GM08714 (cell line): ENCODE results near the gene OTUD7B.

Source experiments
- H3K4me3 ChIP-seq: fragments of 200-500 bp; sonication (Bioruptor generic); 2 replicates; pipeline ENCODE4 v1.5.1; 2014; ENCODE audit warnings: mild to moderate bottlenecking, low read length, inconsistent platforms
- ZNF274 ChIP-seq: IDR thresholded peaks from 2 replicates; pipeline ENCODE4 v1.6.1; 2012; ENCODE audit warnings: mild to moderate bottlenecking, low read depth, low read length

Gene OTUD7B

DNA sequence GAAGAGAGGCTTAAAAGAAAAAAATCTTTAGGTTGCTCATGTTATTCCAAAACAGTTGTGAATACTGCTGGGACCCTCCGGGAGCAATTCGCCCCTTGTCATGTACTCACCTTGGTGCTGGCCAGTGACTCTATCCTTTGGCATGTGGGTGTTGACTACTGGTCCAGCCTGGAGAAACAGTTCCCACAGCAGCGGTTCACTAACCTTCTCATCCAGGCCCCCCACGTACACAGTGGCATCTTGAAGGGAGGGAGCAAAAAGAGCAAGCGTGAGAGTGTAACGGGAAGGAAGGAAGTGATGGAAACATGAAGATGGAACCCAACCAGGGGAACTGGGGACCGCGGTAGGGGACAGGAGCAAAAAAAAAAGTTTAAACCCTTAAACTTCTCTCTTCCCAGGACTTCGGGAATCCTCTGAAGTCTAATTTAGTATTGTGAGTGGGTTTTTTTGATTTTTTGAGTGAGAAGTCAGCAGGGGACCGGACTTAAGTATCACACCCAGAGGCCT, 83.4 kb downstream of the OTUD7B start:
- TF ChIP-seq ZNF274, result no peak
- H3K4me3 ChIP-seq, result peak overlapping the region; percentile 99

DNA sequence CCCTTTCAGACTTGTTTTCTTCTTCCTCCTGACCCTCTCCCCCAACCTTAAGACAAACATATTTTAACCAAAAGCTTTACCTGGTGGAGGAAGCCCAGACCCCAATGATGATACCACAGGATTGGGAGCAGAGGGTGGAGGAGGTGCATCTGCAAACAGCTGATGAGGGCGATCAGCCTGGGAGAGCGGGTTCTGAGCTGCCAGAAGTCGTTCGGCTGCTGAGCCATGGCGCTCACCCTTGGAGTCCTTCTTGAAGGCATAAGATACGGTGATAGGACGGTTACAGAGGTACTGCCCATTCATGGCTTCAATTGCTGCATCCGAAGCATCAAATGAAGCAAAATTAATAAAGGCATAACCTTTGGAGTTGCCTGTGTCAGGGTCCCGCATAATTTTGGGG, 84.2 kb downstream of the OTUD7B start:
- H3K4me3 ChIP-seq, result peak overlapping the region; percentile 99; the same call in 1 of the 2 replicates

DNA sequence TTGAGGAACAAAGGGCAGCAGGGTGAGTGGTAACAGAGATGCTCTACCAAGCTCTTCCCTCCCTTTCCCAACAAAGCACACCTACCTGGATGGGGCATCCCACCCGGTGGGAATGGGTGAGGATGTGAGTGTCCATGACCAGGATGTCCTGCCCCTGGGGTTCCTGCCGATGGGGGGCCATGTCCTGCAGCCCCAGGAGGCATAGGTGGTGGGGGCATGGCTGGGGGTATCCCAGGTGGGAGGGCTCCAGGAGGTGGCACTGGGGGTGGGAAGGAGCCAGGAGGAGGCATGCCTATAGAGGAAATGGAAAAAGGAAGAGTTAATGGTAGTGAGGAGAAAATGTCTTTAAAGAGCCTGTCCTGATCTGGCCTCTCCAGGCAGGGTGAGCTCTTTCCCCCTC, 84.8 kb downstream of the OTUD7B start:
- TF ChIP-seq ZNF274, result no peak
- no peak overlapping the region; the same call in 1 of the 2 replicates for H3K4me3 ChIP-seq

More for the DNA sequence above, 84.2 kb downstream of the OTUD7B start:
- no peak for TF ChIP-seq ZNF274

DNA sequence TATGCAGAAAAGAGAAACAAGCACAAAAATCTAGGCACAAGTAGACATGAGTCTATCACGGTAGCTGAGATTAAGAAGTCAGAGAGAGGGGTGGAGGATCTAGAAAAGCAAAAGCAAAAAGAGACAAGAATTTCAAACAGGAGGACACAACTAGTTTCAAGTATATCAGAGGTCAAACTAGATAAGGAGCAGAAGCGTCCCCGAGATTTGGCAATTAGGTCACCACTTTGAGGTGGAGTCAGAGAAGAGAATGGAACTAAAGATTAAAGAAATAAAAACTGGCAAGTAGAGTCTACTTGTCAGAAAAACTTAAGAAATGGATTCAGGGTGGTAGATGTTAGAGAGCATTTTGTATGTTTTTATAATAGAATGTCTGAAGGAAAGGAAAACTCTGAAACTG, 85.2 kb downstream of the OTUD7B start:
- H3K4me3 ChIP-seq, result no peak overlapping the region
- no peak for TF ChIP-seq ZNF274

DNA sequence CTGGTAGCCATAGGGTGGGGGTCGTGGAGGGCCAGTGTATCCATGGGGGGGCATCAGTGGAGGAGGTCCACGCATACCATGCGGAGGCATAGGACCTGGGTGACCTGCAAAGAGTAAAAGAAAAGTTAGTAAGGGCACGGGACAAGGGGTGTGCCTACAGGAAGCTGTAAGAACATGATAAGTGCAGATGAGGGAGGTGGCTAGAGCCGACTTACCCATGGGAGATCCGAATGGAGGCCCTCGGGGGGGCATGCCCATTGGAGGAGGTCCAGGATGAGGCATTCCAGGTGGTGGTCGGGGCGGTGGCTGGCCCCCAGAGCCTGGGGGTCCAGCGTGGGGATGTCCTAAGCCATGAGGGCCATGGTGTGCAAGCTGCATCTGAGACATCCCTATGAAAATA, 86.9 kb downstream of the OTUD7B start:
- H3K4me3 ChIP-seq, result no peak overlapping the region
- no peak for TF ChIP-seq ZNF274

DNA sequence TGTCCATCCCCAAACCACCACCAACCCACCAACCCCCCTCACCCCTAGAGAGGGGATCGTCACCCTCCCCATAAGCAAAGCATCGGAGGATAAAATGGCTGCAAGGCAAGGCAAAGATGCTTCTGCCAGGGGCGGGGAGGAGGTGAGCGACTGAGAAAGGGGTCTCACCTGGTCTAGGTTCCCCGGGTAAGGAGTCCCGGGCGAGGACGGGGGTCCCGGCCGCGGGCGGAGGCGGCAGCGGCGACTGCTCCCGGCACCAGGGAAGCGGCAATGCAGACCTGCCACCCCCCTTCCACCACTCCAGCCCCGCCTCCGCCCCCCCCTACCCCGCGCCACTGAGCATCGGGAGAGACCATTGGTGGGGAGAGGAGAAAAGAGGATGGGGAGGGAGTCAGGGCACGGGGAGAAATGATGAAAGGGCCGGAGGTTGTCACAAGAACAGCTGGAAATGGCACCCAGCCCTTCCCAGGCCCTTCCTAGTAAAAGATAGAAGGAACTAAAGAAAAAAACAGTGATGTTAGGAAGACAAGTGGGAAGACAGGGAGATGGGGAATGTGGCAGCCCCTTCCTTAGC, 92.9 kb downstream of the OTUD7B start, which contains the start of gene SV2A:
Gene SV2A (minus strand): TSS at position 274 of the 574 bp plus-strand sequence. CDS start 4,004 bp downstream, outside the sequence.
- TF ChIP-seq ZNF274, result no peak
- peak within 1 kb of the TSS; percentile 91 for H3K4me3 ChIP-seq

DNA sequence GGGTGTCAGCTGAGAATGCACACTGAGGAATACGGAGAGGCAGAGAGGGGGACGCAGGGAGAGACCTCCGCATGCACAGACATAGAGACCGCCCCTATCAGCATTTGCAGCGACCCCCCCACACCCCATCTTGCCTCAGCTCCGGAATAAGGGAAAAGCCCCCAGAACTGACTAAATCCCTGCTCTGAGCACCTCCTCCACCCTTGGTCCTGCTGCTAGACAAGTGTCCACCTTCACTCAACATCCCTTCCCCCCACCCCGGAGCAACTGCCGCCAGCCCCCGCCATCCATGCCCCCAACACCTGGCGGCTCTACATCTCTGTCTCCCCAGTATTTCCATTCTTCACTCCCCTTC, 93.7 kb downstream of the OTUD7B start:
- TF ChIP-seq ZNF274, result no peak
- H3K4me3 ChIP-seq, result peak overlapping the region; percentile 91

DNA sequence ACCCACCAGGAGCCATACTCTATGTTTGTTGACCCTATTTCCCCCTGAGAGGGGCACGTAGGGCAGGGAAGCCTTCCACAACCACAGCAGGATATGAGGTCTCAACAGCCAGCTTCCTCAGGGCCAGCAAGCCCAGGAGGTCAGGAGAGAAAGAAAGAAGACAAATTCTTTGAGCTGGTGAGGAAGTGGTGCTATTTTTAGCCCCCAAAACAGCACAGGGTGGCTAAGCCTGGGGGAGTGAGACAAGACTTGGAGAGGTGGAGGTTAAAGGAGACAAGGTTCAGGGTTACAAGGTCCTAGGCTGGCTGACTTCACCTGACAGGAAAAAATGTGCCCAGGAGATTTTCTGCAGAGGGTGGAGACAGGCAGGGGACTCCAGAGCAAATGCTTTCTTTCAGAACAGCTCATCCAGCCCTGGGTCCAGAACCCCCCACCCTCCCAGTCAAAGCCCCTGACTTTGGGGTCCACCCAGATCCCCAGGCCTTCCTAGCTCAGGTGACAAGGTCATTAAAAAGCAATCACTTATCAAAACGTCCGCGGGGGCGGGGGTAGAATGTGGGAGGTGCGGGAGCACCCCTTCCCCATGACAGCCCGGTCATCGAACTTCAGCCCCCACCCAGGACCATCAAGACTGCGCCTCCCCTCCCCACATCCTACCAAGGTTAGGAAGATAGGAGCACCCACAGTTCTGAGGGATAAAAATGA, 94.2 kb downstream of the OTUD7B start:
- no peak for TF ChIP-seq ZNF274
- H3K4me3 ChIP-seq, result peak overlapping the region; percentile 91; the same call in 1 of the 2 replicates

DNA sequence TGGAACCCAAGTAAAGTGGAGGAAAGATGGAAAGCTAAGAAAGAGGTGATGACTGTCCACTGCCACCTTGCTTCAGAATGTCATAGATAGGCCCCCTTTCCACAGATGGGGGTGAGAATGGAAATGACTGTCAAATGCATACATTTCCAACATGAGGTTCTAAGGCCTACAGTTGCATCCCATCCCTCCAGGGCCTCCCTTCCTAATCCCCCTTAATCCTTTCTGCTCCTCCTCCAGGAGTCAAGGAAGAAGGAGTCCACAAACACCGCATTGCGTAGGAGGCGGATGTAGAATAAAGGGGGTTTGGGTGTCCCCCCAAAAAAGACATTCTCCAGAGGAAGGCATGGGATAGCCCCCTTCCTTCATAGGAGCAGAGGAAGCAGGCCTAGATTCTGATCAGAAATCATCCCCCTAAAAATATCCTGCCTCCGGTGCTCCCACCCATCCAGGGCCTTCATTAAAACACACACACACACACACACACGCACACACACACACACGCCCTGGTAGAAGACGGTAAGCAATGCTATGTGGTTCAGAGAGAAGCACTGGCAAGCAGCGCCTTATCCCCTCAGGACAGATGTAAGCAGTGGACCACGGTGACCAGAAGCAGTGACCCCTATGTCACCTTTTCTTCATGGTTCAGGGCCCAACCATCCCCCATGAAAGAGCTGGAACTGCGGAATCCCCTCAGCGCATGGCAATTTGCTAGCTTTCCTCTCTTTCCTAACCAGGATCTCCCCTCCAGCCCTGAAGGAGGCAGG, 94.9 kb downstream of the OTUD7B start:
- no peak for TF ChIP-seq ZNF274
- H3K4me3 ChIP-seq, result no peak overlapping the region

DNA sequence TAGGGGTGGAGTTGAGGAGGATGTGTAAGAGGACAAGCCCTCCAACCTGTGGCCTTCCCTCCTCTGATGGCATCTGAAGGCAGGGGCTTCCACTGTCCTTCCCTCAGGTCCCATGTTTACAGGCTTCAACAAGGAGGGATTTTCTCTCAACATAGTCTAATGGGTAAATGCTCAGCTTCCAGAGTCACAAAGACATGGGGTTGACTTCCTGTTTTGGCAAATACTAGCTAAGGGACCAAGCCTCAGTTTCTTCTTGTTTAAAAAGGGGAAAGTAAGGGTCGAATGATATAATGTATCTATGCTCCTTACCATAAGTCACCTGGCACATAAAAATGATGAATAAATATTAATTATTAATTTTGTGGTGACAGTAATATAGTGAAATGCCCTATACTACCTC, 96.0 kb downstream of the OTUD7B start:
- no peak overlapping the region for H3K4me3 ChIP-seq
- TF ChIP-seq ZNF274, result no peak

DNA sequence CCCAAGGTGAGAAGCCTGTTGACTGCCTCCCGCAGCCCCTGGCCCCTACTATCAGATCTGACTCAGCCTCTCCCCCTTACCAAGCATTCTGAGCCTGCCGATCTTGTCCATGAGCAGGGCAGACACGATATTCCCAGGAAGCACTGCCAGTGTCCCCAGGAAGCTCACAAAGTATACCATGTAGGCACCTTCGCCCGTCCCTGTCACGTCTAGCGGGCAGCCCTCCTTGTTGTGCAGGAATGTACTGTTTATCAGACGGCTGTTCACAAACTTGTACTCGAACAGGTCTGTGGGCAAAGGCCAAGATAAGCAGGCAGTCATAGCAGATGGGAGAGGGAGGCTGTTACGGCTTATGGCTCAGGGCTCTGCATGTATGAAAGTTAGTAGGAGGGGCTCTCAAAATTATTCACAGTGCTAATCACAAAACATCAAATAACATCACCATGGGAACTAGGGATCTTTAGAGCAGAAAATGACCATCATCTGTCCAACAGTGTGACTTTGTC, 103.9 kb downstream of the OTUD7B start:
- TF ChIP-seq ZNF274, result no peak
- H3K4me3 ChIP-seq, result no peak overlapping the region

DNA sequence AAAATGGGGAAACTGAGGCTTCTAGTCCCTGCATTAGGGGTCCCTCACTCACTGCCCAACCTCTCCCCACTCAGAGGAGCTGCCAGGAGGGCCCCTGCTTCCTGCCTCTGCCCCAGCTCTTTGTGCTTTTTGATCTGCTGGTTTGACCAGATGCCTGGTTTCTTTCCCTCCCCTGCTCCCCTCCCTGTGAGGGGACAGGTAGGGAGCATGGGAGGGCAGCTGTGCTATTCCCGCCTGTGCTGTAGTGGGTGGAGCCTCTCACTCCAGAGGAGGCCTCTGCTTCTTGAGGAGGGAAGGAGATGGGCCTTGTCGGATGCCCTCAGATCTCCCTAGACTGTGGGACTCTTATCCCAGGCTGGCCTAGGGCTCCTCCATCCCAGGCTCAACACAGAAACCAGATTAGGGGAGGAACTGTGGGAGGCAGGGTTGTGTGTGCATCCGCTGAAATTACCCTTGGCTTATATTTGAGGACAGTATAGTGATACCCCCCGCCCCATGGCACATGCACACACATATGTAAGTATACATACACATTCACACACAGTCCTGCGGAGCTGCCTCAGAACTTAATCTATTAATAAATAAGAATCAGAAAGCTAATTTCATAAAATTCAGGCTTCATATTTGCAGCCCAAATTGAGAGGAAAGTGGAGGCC, 106.6 kb downstream of the OTUD7B start:
- no peak overlapping the region for H3K4me3 ChIP-seq
- no peak for TF ChIP-seq ZNF274

DNA sequence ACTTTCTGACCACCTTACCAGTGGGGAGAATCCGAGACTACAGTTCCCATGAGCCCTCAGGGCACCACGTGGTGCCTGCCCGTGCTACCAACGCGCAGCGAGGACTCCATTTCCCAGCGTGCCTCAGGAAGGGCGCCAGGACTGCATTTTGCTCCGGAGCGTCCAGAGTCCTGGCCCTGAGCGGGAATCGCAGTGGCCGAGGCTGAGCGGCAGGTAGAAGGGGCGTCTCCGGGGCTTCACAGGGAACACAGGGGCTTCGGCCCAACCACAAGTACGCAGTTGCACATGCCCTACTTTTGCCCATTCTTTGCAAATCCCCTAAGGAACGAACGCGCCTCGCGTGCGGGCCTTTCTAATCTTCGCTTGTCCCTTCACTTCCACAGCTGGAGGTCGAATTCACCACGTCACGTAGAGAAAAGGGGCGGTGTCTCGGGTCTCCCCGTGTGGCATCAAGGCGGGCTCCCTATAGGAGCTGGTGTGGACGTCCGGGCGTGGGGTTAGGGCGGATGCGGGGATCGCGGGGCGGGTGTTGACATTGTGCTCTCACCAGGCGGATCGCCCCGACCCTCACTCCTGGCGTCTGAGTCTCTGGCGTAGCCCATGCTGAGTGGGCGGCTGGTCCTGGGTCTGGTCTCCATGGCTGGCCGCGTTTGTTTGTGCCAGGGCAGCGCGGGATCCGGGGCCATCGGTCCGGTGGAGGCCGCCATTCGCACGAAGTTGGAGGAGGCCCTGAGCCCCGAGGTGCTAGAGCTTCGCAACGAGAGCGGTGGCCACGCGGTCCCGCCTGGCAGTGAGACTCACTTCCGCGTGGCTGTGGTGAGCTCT, 110.9 kb downstream of the OTUD7B start, which contains the start of gene BOLA1:
Gene BOLA1 (plus strand): TSS at position 109 of the 825 bp plus-strand sequence. CDS start 492 bp downstream, at position 601.
- peak within 1 kb of the TSS; percentile 65 for H3K4me3 ChIP-seq
- no peak for TF ChIP-seq ZNF274
